ENCODE results near the gene NOX3.

Gene NOX3

DNA sequence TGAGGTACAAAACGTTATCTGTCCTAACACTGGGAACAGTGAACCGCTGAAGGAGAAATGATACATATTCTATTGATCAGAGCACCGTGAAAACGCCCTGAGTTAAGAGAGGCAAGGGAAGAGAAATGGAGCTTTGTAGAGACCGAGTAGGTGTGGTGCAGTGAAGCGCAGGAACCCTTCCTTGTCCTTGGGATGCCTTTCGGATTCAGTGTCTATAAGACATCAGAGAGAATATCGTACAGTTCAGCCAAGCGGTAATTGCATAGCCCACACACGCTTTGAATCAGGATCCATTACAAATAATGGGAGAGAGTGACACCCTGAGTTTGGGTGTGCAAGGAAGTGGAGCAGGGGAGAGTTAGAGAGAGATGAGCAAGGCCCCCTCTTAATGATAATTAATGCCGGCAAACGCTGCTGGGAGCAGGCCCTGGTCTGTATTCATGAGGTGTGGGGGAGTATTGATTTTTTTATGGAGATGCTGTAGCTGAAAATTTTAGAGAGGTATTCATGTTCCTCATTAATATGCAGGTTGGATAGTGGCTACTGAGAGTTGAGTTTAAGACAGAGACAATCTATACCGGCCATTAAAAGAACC, 20.7 kb downstream of the NOX3 start:
- TF ChIP-seq, protein P1, sequence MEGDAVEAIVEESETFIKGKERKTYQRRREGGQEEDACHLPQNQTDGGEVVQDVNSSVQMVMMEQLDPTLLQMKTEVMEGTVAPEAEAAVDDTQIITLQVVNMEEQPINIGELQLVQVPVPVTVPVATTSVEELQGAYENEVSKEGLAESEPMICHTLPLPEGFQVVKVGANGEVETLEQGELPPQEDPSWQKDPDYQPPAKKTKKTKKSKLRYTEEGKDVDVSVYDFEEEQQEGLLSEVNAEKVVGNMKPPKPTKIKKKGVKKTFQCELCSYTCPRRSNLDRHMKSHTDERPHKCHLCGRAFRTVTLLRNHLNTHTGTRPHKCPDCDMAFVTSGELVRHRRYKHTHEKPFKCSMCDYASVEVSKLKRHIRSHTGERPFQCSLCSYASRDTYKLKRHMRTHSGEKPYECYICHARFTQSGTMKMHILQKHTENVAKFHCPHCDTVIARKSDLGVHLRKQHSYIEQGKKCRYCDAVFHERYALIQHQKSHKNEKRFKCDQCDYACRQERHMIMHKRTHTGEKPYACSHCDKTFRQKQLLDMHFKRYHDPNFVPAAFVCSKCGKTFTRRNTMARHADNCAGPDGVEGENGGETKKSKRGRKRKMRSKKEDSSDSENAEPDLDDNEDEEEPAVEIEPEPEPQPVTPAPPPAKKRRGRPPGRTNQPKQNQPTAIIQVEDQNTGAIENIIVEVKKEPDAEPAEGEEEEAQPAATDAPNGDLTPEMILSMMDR (IDR thresholded peaks at IDR 0.05; ENCODE audit: insufficient read depth, low read length, poor library complexity, severe bottlenecking): no peak
- H3K4me3 ChIP-seq (replicated peaks; ENCODE audit: low read depth, low read length): no peak overlapping the region
- no peaks in the 10 kb centered on the region for H3K36me3 ChIP-seq (ENCODE audit: control insufficient read depth, insufficient read depth, low read length)
- DNase-seq (ENCODE audit: extremely low read depth, insufficient read length): no peak
- no peaks in the 10 kb centered on the region for H3K27me3 ChIP-seq (replicated peaks; ENCODE audit: control insufficient read depth, insufficient read depth, low read length)

DNA sequence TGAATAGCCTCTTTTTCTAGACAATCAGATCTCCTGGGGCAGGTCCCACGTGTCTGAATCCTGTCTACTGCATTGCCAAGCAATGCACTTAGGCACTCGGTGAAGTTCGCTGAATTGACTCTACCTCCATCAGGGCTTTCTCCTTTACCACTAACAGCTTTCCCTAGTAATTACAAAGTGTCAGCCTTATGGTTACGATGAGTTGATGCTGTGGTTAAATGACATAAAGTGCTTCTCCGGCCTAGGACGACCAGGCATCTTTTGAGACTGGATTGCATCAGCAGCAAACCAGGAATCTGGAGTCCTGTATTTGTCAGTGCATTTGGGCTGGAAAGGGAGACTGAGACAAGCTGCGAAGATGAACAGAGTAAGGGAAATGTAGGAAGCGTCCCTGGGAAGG, 21.5 kb downstream of the NOX3 start:
- TF ChIP-seq, protein P1 (IDR thresholded peaks at IDR 0.05; ENCODE audit: insufficient read depth, low read length, poor library complexity, severe bottlenecking): no peak
- H3K27me3 ChIP-seq (replicated peaks; ENCODE audit: control insufficient read depth, insufficient read depth, low read length): no peaks in the 10 kb centered on the region

DNA sequence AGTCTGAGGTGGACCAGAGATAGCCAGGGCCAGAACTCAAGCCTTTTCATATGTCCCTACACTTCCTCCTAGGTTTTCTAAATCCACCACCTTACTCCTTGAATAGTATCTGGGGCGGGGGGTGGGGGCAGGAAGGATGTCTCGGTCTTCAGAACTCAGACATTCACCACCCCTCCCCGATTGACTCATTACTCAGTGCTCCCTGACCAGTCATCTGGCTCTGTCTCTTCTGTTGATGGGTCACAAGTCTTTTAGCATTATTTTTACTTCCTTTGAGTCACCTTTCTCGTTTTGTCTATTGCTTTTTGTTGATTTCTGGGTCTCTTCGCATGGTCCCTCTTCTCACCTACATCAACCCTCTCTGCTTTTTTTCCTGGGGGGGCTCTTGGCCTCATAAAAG, 23.3 kb downstream of the NOX3 start:
- Histone ChIP-seq H3K4me3 (replicated peaks; ENCODE audit: low read depth, low read length) (no peak overlapping the region), H3K36me3 (ENCODE audit: control insufficient read depth, insufficient read depth, low read length) (no peaks in the 10 kb centered on the region), H3K27me3 (replicated peaks; ENCODE audit: control insufficient read depth, insufficient read depth, low read length) (no peaks in the 10 kb centered on the region)
- no peak for DNase-seq (ENCODE audit: extremely low read depth, insufficient read length)
- TF ChIP-seq, protein P1 (IDR thresholded peaks at IDR 0.05; ENCODE audit: insufficient read depth, low read length, poor library complexity, severe bottlenecking): no peak

More for the DNA sequence above, 21.5 kb downstream of the NOX3 start:
- no peaks in the 10 kb centered on the region for H3K36me3 ChIP-seq (ENCODE audit: control insufficient read depth, insufficient read depth, low read length)
- no peak overlapping the region for H3K4me3 ChIP-seq (replicated peaks; ENCODE audit: low read depth, low read length)
- DNase-seq (ENCODE audit: extremely low read depth, insufficient read length): no peak

DNA sequence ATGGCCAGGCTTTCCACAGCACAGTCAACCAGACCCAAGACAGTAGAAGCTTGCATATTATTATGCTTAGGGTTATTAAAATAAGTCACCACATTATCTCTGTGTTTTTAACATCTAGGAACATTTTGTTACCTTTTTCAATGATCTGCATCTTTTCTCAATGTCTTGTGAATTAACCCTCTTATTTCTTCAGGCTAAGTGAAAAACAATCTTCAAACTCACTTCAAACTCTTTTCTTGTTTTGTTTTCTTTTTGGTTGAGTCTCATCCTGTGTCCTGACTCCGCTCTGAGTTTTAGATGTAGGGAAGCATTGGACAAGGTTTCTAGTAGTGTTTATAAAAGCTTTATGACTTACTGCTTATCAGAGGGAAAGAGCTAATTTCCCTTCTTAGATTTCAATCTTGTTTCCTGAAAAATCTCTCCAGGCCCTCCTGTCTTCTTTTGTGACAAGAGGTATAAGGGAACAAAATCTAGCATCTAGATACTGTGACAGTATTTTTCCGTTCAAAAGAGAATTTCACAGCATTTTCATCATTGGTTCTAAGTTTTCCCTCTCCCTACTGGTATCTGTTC, 26.2 kb downstream of the NOX3 start:
- DNase-seq (ENCODE audit: extremely low read depth, insufficient read length): no peak
- Histone ChIP-seq H3K36me3 (ENCODE audit: control insufficient read depth, insufficient read depth, low read length) (no peaks in the 10 kb centered on the region), H3K27me3 (replicated peaks; ENCODE audit: control insufficient read depth, insufficient read depth, low read length) (no peaks in the 10 kb centered on the region), H3K4me3 (replicated peaks; ENCODE audit: low read depth, low read length) (no peak overlapping the region)
- TF ChIP-seq, protein P1 (IDR thresholded peaks at IDR 0.05; ENCODE audit: insufficient read depth, low read length, poor library complexity, severe bottlenecking): no peak

DNA sequence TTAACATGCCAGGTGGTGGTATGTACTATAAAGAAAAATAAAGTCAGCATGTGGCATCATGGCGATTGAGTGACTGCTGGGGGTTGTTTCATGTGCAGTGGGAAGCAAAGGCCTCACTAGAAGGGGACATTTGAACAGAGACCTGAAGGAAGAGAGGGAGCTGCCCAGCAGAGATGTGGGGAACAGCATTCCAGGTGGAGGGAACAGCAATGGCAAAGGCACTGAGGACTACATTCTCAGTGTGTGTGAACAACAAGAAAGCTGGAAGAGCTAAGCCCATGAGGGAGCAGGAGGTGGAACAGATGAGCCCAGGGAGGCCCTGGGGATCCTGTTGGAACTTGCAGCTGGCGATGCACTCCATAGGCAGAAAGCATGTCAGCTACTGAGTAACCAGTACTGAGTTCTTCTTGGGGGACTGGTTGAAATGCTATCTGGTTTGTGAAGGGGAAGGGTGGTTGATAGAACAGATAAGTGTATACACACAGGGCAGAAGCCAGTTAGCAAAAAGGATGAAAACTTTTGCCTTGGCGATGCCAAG, 29.2 kb downstream of the NOX3 start:
- Histone ChIP-seq H3K4me3 (replicated peaks; ENCODE audit: low read depth, low read length) (no peak overlapping the region), H3K27me3 (replicated peaks; ENCODE audit: control insufficient read depth, insufficient read depth, low read length) (no peaks in the 10 kb centered on the region), H3K36me3 (ENCODE audit: control insufficient read depth, insufficient read depth, low read length) (no peaks in the 10 kb centered on the region)
- TF ChIP-seq, protein P1 (IDR thresholded peaks at IDR 0.05; ENCODE audit: insufficient read depth, low read length, poor library complexity, severe bottlenecking): no peak
- no peak for DNase-seq (ENCODE audit: extremely low read depth, insufficient read length)
